ENCODE results near the gene PINK1.
"Not testable (repeated sequence)": the region's sequence is repeated elsewhere in the genome, so short reads cannot be mapped to it uniquely, and the experiment has no call there.

Gene PINK1

DNA sequence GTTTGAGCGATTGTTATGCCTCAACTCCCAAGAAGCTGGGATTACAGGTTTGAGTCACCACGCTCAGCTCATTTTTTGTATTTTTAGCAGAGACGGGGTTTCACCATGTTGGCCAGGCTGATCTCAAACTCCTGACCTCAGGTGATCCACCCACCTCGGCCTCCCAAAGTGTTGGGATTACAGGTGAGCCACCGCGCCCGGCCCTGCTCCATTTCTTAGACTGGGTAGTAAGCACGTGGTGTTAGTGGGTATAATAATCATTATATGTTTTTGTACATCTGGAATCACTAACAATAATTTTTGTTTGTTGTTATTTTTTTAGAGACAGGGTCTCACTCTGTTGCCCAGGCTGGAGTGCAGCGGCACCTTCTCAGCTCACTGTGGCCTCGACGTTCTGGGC, 40.4 kb downstream of the PINK1 start:
- in situ Hi-C loops (cut with HindIII; ENCODE audit: low sequenced_read_pairs): not testable (repeated sequence)

DNA sequence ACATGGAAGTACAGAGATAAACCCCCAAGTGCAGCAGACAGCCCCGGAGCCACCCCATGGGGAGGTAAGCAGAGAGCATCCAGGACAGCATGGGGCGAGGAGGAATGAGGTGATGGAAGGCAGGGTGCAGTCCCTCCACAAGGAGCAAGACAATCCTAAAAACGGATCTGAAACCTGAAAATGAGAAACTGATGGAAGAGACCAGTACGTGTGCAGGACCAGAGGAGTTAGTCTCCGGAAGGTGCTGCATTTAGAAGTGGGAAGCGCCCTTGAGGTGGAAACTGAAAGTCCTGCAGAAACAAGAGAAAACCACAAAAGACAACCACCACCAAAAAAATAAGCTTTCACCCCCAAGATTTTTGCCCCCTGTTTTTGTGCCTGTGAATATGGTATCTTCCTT, 45.3 kb downstream of the PINK1 start:
- in situ Hi-C loops (cut with HindIII; ENCODE audit: low sequenced_read_pairs): no loop called here

DNA sequence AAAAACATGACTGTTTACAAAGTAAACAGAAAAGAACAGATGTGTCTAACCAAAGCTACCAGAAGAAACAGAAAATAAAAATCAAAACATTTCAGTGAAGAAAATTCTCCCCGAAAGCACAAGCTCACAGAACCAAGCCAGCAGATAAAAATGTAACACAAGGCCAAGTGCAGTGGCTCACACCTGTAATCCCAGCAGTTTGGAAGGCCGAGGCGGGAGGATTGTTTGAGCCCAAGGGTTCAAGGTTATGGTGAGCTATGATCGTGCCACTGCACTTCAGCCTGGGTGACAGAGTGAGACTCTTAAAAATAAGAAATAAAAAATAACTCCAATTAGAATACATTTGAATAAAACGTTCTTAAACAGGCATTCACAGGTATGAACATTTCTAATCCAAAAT, 47.0 kb downstream of the PINK1 start:
- in situ Hi-C loops (cut with HindIII; ENCODE audit: low sequenced_read_pairs): no loop called here

DNA sequence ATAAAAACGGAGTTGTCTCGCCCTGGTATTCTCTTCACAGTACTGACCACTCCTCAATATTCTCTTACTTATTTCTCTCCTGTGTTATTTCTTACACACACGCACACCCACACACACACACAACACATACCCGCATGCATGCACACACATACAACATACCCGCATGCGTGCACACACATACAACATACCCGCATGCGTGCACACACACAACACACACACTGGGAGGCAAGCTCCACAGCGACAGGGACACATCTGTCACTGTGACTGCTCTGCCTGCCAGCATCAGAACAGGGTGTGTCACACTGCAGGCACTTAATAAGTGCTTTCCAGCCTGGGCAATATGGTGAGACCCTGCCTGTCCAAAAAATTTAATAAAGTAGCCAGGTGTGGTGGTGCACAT, 48.7 kb downstream of the PINK1 start:
- in situ Hi-C loops (cut with HindIII; ENCODE audit: low sequenced_read_pairs): no loop called here

DNA sequence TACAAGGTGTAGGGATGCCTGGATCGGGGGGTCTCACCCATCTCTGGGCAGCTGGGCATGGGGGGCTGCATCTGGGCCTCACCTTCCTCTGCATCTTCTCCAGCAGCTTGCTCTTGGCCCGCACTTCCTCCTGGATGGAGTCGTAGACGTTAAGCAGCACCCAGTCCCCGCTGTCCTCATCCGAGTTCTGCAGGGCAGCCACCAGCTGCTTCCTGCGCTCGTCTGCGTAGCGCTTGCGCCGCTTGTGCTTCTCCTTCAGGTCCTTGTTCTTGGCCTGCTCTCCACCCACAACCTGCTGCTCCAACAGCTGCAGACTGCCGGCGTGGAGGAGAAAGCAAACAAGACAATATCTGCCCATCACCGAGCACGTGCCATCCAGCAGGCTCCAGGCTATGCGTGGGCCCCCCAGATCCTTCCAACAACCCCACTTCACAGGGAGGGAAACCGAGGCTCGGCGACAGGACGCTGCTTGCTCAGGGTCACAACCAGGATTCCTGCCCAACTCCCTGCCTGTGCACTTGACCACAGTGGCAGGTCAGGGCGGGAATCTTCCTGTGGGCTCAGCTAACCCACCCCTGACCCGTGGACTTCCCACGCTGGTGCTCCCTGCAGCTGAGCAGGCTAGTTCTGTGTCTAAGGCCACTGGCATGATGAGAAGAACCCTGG, 49.4 kb downstream of the PINK1 start:
- in situ Hi-C loops (cut with HindIII; ENCODE audit: low sequenced_read_pairs): no loop called here

DNA sequence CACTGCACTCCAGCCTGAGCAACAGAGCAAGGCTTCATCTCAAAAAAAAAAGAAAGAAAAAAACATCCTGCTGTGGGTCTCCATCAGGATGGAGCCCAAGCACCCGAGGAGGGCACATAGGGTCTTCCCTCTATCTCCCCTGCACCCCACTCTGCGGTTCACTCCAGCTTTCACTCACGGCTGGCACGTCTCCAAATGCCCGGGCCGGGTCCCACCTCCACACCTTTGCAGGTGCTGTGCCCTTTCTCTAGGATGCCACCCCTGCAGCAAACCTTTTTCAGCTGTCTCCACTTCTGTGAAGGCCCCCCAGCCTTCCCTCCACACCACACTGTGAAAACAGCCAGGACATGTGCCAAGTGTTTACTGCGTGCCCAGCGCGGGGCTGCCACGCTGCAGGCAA, 50.4 kb downstream of the PINK1 start:
- in situ Hi-C loops (cut with HindIII; ENCODE audit: low sequenced_read_pairs): no loop called here

DNA sequence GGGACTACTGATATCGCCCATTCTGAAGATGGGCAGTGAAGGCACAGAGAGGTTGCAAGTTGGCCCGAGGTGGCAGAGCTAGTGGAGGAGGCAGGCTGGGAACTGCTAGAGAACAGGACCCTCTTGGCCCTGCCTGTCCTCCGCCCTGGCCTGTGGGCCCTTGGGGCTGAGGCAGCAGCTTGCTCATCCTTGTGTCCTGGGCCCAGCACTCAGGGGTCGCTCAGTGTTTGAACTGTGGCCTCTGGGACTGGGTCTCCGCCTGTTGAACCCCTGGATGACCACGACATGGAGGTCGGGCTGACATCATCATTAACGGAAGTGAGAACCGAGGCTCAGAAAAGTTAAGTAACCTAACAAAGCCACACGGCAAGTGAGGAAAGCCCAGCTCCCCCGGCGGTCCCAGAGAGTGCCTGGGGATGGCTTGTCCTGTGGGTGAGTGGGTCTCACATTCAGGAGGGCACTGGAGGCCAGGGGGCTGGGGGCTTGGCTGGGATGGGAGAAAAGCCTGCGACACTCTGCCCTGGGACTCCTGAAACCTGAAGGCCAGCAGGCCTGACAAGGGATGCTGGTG, 50.9 kb downstream of the PINK1 start:
- in situ Hi-C loops (cut with HindIII; ENCODE audit: low sequenced_read_pairs): no loop called here

DNA sequence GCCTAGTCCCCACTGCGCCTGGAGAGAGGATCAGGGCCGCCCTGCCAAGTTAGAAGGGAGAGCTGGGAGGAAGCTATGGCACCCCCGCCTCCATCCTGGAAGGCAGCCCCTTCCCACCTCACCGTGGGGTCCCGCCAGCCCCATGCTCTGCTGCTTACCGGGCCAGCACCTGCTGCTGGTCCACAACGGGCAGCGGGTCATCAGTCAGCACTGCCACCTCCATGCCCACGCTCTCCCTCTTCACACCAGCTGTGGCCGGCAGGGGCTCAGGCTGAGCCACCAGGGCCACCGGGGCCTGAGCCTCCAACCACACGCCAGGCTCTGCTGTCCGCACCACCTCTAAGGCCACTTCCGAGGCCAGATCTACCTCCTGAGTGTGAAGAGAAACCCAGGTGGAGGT, 51.4 kb downstream of the PINK1 start:
- in situ Hi-C loops (cut with HindIII; ENCODE audit: low sequenced_read_pairs): no loop called here

DNA sequence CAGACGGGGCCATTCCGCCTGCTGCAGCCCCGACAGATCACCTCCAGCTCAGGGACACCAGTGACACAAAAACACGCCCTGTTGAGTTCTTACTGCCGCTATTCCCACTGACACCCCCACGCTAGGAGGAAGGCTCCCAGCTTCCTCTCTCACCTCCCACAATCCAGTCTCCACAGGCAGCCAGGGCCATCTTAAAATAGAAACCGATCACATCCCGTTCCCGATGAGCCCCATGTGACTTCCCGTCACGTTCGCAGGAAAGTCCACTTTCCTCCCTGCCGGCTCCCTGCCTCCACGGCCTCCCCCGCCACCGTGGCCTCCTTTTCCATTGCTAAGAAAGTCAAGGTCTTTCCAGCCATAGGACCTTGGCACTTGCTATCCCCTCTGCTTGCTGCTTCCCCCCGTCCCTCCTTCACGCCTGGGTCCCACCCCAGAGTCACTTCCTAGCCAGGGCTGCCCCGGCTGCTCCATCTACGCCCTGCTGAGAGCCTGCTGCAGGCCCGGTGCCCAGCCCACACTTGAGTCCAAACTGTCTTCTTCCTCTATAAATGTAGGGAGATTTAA, 51.9 kb downstream of the PINK1 start:
- in situ Hi-C loops (cut with HindIII; ENCODE audit: low sequenced_read_pairs): no loop called here

DNA sequence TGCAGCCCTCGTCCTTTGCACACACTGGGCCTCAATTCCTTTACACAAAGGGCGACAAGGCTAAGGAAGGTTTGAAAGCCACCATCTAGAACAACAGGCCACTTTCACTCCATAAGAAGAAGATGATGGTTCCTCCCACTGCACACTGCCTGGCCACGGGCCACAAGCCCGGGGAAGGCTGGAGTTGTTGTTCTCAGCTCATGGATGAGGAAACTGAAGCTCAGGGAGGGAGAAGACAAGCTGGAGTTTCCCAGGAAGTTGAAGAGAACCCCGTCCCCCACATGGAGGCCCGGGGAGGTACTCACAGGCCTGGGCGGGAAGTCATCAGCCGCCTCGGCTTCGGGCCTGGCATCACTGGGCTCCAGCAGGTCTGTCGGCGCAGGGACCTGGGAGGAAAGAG, 52.5 kb downstream of the PINK1 start:
- in situ Hi-C loops (cut with HindIII; ENCODE audit: low sequenced_read_pairs): no loop called here

DNA sequence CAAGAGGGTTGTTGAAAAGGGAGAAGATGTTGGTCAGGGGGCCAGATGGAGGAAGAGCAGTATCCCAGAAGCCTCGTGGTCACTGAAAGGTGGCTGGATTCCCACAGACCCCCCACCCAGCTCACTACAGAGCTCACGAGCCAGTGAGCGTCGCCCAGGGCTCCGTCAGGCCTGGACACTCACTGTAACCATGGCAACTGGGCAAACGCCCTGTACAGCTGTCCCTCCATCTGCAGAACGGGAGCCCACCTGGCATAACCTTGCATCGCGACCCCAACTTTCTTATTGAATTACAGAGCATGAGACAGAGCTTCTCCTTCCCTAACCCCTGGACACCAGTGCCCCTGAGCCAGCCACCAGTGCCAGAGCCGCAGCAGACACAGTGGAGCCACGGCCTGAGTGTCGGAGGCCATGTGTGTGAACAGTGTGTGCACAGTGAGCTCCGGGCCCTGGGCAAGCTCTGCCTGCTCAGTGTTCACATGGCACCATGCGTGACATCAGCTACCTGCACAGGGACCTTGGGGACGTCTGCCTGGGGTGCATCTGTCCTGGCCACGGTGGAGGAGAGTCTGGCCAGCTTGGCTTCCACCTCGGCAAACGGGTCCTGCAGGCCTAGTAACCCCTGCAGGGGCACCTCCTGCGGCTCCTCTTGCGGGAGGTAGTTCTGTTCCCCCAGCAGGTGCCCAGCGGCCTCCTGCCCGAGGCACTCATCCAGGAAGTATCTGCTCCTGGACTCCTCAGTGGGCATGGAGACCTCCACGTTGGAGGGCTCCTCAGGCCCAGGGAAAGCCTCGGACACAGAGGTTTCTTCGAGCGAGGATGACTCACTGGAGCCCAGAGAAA, 53.8 kb downstream of the PINK1 start:
- in situ Hi-C loops (cut with HindIII; ENCODE audit: low sequenced_read_pairs): no loop called here

DNA sequence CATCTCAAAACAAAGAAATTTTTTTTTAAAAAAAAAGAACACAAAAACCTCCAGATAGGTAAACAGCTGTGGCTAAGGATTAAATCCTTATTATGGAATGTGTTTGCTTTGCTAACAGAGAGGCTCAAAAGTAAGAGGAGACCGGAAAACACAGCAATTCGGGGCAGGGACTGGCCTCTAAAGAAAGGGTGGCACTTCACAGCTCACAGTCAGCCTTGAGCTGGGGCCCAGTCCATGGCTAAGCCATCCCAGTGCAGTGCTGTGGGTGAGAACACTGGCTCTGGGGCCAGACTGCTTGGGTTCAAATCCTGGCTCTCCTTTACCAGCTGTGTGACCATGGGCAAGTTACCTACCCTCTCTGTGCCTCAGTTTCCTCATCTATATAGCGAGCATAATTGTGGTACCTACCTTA, 56.4 kb downstream of the PINK1 start:
- in situ Hi-C loops (cut with HindIII; ENCODE audit: low sequenced_read_pairs): no loop called here

DNA sequence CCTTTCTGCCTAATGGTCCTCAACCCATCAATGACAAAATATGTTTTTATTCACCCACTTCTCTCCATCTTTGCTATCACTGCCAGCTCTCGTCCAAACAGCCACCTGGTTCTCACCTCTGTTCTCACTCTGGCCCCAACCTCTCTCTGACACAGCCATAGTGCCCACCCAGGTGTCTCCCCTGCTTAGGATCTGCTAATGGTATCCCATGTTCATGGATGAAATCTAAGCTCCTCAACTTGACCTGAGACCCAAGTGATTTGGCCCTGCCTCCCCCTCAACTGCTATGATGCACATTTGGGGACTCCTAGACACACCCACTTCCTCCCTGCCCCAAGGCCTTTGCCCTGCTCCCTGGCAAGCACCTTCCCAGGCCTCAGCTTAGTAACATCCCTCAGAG, 58.6 kb downstream of the PINK1 start:
- in situ Hi-C loops (cut with HindIII; ENCODE audit: low sequenced_read_pairs): no loop called here

DNA sequence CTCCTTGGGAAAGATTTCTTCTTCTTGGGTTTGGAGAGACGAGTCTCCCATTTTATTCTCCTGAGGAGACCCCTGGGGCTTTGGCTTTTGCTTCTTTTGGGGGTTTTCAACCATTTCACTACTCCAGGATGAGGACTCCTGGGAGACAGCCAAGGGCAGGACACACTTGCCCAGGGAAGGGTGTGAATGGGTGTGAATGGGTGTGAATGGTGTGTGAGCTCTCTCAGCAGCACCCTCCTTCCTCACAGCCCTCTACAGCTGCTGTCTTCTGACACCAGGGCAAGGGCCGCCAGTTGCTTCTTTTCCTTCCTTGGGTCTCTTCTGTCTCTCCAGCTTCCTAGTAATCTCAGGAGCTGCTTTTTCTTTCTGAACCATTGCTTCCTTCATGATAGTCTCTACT, 60.4 kb downstream of the PINK1 start:
- in situ Hi-C loops (cut with HindIII; ENCODE audit: low sequenced_read_pairs): no loop called here

DNA sequence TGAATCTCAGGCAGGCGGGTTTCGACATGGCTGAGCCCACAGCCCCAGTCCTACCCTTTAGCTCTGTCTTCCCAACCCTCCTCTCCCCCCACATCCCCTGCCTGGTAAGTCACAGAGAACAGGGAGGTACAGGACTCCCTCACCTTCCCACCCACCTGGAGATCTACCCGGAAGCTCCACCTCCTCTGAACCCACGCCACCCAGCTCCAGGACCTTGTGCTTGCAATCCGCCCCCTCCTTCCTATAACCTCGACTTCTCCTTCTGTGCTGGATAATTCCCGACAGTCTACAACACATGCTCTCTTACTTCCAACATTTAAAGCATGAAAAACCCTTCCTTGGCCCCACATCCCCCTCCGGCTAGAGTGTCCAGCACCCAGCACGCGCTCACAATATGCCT, 62.3 kb downstream of the PINK1 start:
- in situ Hi-C loops (cut with HindIII; ENCODE audit: low sequenced_read_pairs): no loop called here

DNA sequence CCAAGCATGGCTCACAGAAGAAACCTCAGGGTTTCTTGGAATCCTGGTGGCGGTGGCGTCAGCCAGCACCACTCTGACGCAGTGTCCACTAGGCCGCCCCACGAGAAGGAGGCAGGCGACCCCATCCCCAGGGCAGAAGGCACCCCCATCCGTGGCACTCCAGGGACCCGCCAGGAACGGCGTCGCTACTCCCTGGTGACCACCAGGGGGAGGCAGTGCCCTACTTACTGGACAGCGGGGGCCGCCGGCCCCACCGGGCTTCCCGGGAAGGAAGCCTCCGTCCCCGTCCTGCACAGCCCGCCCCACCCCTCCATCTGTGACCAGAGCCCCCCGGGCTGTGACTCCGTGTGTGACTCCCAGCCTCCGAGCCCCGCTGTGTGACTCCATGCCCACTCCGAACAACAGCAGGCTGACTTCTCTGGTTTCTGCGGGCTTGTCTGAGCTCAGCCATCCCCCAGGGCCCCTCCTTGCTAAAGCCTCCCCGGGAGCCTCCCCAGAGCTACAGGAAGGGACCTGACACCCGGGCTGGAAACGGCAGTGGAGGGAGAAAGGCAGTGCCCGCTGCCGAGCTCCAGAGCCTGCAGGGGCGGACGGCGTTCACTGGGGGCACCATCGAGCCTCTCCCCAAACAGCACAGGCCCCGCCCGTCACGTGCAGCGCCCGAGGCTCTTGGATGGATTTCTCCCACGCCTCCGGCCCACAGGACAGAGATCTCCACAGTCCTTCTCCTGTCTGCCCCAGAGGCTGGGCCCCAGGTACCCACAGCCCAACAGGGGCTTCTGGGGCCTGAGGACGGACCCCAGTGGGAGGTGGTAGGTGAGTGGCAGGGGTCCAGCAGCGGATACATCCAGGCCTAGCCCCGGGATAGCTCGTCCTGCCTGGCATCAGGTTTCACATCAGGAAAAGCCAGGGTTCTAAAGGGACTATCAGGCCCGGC, 63.4 kb downstream of the PINK1 start:
- in situ Hi-C loops (cut with HindIII; ENCODE audit: low sequenced_read_pairs): no loop called here

DNA sequence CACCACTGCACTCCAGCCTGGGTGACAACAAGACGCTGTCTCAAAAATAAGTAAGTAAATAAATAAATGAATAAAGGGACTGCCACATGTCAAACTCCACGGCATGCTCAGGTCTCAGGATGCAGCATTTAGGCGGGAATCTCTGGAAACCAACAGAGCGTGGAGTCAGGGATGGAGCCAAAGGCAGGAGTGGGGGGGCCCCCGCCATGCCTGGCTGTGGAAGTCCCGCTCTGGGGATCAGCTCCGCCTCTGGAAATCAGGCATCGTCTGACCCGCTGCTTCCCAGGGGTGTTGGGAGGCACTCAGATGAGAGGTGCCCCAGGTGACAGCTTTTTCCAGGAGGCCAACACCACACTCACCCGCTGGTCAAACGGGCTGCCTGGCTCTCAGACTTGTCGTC, 64.3 kb downstream of the PINK1 start:
- in situ Hi-C loops (cut with HindIII; ENCODE audit: low sequenced_read_pairs): no loop called here

DNA sequence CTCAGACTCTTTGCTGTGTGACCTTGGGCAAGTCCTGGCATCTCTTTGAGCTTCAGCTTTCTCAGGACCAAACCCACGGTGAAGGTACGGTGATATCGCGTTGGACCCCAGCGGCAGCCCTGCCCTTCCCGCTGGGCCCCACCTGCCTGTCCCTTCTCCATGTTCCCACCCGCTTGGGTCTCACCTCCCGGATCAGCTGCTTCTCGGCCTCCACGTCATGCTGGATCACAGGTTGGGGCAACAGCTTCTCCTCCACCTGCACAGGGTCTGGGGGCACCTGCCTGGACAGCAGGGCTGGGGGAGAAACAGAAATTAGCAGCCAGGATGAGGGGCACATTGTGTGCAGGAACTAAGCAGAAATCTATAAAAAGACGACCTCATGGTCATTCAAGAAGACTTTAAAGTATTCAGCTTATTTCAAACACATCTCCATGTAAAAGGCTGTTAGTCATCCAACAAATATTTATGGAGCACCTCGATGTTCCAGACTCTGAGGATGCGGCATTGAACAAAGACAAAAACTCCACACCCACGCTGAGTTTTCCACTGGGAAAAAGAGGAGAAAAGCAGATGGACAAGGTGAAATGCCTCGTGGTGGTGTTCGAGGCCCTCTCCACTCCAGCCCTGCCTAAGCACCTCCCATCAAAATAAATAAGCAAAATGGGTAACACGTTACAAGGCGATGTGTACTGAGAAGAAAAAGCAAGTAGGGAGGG, 65.1 kb downstream of the PINK1 start:
- in situ Hi-C loops (cut with HindIII; ENCODE audit: low sequenced_read_pairs): no loop called here

DNA sequence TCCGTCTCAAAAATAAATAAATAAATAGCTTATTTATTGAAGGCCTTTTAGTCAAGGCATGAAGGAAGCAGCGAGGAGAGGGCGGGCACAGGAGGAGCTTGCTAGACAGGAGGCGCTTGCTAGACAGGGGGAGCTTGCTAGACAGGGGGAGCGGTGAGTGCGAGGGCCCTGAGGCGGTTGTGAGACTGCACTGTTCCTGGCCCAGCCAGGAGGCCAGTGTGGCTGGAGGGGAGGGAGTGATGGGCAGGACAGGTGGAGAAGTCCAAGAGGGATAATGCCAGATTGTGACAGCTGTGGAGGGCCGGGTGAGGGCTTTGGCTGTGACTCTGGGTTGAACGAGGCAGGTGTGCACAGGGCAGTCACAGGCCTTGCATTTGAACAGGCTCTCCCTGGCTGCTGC, 66.3 kb downstream of the PINK1 start:
- in situ Hi-C loops (cut with HindIII; ENCODE audit: low sequenced_read_pairs): no loop called here

DNA sequence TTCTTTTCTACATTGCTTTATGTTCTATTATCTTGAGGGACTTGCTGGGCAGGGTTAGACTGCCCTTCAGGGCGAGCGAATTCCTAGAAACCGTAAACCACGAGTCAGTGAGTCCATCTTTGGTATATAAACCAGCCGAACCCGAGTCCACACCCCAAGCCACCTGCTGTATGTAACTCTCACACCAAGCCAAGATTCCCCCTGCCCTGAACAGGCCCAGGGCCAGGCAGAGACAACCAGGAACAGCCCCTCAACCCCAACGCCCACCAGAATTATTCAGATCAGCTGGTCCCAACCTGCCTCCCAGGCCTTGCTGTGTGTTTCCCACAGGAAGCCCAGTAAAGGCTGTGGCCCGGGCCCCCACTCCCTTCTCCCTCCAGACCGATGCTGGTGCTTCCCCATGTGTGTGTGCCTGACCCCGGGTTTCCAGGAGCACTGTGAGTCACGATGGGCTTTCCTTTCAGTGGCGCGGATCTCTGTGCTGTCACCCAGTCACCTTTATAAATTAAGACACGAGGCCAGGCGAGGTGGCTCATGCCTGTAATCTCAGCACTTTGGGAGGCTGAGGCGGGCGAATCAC, 67.5 kb downstream of the PINK1 start:
- in situ Hi-C loops (cut with HindIII; ENCODE audit: low sequenced_read_pairs): loop anchor here (5.0 kb wide), 2 partner anchors 87 to 462 kb away; partner anchors contain the start of gene HP1BP3

Measured in endothelial cell of hepatic sinusoid (primary cell).